HepG2 (cell line): ENCODE data around the gene SLC15A3.

Source experiments
- CHD2 ChIP-seq: IDR thresholded peaks from 2 replicates; pipeline ENCODE4 v1.6.1; 2011; ENCODE audit warnings: low read depth, low read length, improper control_type of control experiment
- FOXP1 ChIP-seq, 2 experiments: fragments of 450-650 bp in 1 of 2; IDR thresholded peaks; 2 replicates each; pipeline ENCODE4 v1.6.1; 2017 to 2018; ENCODE audit warnings: antibody characterized with exemption in 1 of 2
- GLI4 ChIP-seq: sonication (generic); formaldehyde crosslinking; IDR thresholded peaks from 2 replicates; pipeline ENCODE4 v1.5.1; 2020; ENCODE audit warnings: missing genetic modification reagents, mild to moderate bottlenecking, moderate library complexity, borderline replicate concordance
- RAD21 ChIP-seq: fragments of 450-650 bp; formaldehyde crosslinking; IDR thresholded peaks from 2 replicates; pipeline ENCODE4 v1.5.0; 2020; ENCODE audit warnings: mild to moderate bottlenecking
- SNAI1 ChIP-seq: sonication (generic); formaldehyde crosslinking; IDR thresholded peaks from 2 replicates; pipeline ENCODE4 v1.5.0; 2020; ENCODE audit warnings: mild to moderate bottlenecking, missing genetic modification reagents, borderline replicate concordance
- SP2 ChIP-seq: sonication (generic); formaldehyde crosslinking; IDR thresholded peaks from 2 replicates; pipeline ENCODE4 v1.5.1; 2020; ENCODE audit warnings: mild to moderate bottlenecking, missing genetic modification reagents
- TOE1 ChIP-seq: sonication (generic); formaldehyde crosslinking; IDR thresholded peaks from 2 replicates; pipeline ENCODE4 v1.4.0; 2020; ENCODE audit warnings: mild to moderate bottlenecking, missing genetic modification reagents
- ZNF274 ChIP-seq: sonication (generic); formaldehyde crosslinking; IDR thresholded peaks from 2 replicates; pipeline ENCODE4 v1.5.1; 2020; ENCODE audit warnings: mild to moderate bottlenecking, missing genetic modification reagents
- TF ChIP-seq, protein P1 (sequence below): sonication (generic); formaldehyde crosslinking; IDR thresholded peaks from 2 replicates; pipeline ENCODE4 v1.5.1; 2020; ENCODE audit warnings: missing genetic modification reagents, mild to moderate bottlenecking, borderline replicate concordance
- TF ChIP-seq, protein P2 (sequence below): sonication (generic); formaldehyde crosslinking; IDR thresholded peaks from 2 replicates; pipeline ENCODE4 v1.5.0; 2020; ENCODE audit warnings: mild to moderate bottlenecking, missing genetic modification reagents, borderline replicate concordance
- TF ChIP-seq, protein P3 (sequence below): sonication (generic); formaldehyde crosslinking; IDR thresholded peaks from 2 replicates; pipeline ENCODE4 v1.5.0; 2020; ENCODE audit warnings: mild to moderate bottlenecking, missing genetic modification reagents, moderate library complexity
- TF ChIP-seq, protein P4 (sequence below): sonication (generic); formaldehyde crosslinking; IDR thresholded peaks from 2 replicates; pipeline ENCODE4 v1.4.0; 2020; ENCODE audit warnings: missing genetic modification reagents

DNA sequence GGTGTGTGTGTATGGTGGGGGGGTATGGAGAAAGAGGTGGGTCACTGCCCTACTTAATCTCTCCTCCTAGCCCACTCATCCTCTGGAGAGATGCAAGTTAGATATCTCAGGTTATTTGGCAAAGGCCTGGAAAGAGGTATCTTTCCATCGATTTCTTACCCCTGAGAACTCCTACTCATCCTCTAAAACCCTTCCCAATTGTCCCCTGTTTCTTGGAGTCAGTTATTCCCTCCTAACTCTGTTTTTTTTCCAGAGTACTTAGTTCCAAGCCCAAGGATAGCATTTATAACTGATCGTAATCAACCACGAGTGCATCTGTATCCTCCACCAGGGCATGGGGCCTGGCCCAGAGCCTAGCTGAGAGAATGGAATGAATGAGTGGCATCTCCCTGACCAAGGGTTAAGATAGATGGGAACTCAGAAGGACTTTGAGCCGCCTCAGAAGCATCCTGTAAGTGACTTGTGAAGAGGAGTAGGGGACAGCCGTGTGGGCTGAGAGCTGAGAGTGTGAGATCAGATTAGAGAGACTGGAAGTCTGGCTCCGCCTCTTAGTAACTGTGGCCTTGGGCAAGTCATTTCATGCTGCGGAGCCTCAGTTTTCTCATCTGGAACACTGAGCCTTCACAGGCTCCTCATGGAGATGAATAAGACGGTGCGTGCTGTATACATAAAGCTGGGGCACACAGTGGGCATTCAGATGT is 35.8 kb upstream of the SLC15A3 start:
- TF ChIP-seq, protein P1, sequence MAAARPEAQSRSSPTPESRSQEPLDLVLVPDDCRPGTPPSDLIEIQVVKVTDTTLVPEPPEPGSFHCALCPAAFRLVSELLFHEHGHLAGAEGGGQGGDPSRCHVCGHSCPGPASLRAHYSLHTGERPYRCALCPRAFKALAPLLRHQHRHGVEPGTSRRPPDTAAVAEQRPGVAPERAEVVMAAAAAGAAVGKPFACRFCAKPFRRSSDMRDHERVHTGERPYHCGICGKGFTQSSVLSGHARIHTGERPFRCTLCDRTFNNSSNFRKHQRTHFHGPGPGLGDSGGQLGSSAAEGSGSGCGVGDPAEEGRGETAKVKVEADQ (CRISPR knock-in tag): no peak
- no peak for TF ChIP-seq SP2 (CRISPR knock-in tag)
- no peak for TF ChIP-seq TOE1
- TF ChIP-seq, protein P2, sequence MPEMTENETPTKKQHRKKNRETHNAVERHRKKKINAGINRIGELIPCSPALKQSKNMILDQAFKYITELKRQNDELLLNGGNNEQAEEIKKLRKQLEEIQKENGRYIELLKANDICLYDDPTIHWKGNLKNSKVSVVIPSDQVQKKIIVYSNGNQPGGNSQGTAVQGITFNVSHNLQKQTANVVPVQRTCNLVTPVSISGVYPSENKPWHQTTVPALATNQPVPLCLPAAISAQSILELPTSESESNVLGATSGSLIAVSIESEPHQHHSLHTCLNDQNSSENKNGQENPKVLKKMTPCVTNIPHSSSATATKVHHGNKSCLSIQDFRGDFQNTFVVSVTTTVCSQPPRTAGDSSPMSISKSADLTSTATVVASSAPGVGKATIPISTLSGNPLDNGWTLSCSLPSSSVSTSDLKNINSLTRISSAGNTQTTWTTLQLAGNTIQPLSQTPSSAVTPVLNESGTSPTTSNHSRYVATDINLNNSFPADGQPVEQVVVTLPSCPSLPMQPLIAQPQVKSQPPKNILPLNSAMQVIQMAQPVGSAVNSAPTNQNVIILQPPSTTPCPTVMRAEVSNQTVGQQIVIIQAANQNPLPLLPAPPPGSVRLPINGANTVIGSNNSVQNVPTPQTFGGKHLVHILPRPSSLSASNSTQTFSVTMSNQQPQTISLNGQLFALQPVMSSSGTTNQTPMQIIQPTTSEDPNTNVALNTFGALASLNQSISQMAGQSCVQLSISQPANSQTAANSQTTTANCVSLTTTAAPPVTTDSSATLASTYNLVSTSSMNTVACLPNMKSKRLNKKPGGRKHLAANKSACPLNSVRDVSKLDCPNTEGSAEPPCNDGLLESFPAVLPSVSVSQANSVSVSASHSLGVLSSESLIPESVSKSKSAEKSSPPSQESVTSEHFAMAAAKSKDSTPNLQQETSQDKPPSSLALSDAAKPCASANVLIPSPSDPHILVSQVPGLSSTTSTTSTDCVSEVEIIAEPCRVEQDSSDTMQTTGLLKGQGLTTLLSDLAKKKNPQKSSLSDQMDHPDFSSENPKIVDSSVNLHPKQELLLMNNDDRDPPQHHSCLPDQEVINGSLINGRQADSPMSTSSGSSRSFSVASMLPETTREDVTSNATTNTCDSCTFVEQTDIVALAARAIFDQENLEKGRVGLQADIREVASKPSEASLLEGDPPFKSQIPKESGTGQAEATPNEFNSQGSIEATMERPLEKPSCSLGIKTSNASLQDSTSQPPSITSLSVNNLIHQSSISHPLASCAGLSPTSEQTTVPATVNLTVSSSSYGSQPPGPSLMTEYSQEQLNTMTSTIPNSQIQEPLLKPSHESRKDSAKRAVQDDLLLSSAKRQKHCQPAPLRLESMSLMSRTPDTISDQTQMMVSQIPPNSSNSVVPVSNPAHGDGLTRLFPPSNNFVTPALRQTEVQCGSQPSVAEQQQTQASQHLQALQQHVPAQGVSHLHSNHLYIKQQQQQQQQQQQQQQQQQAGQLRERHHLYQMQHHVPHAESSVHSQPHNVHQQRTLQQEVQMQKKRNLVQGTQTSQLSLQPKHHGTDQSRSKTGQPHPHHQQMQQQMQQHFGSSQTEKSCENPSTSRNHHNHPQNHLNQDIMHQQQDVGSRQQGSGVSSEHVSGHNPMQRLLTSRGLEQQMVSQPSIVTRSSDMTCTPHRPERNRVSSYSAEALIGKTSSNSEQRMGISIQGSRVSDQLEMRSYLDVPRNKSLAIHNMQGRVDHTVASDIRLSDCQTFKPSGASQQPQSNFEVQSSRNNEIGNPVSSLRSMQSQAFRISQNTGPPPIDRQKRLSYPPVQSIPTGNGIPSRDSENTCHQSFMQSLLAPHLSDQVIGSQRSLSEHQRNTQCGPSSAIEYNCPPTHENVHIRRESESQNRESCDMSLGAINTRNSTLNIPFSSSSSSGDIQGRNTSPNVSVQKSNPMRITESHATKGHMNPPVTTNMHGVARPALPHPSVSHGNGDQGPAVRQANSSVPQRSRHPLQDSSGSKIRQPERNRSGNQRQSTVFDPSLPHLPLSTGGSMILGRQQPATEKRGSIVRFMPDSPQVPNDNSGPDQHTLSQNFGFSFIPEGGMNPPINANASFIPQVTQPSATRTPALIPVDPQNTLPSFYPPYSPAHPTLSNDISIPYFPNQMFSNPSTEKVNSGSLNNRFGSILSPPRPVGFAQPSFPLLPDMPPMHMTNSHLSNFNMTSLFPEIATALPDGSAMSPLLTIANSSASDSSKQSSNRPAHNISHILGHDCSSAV (CRISPR knock-in tag): no peak
- TF ChIP-seq GLI4: no peak
- no peak for TF ChIP-seq CHD2
- no peak for TF ChIP-seq SNAI1 (CRISPR knock-in tag)
- TF ChIP-seq, protein P3, sequence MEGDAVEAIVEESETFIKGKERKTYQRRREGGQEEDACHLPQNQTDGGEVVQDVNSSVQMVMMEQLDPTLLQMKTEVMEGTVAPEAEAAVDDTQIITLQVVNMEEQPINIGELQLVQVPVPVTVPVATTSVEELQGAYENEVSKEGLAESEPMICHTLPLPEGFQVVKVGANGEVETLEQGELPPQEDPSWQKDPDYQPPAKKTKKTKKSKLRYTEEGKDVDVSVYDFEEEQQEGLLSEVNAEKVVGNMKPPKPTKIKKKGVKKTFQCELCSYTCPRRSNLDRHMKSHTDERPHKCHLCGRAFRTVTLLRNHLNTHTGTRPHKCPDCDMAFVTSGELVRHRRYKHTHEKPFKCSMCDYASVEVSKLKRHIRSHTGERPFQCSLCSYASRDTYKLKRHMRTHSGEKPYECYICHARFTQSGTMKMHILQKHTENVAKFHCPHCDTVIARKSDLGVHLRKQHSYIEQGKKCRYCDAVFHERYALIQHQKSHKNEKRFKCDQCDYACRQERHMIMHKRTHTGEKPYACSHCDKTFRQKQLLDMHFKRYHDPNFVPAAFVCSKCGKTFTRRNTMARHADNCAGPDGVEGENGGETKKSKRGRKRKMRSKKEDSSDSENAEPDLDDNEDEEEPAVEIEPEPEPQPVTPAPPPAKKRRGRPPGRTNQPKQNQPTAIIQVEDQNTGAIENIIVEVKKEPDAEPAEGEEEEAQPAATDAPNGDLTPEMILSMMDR (CRISPR knock-in tag): no peak
- no peak for TF ChIP-seq RAD21 (CRISPR knock-in tag)
- TF ChIP-seq ZNF274: no peak
- TF ChIP-seq FOXP1 (IDR thresholded peaks at IDR 0.05): no peak
- no peak for TF ChIP-seq FOXP1 (CRISPR knock-in tag; IDR thresholded peaks at IDR 0.05)
- TF ChIP-seq, protein P4, sequence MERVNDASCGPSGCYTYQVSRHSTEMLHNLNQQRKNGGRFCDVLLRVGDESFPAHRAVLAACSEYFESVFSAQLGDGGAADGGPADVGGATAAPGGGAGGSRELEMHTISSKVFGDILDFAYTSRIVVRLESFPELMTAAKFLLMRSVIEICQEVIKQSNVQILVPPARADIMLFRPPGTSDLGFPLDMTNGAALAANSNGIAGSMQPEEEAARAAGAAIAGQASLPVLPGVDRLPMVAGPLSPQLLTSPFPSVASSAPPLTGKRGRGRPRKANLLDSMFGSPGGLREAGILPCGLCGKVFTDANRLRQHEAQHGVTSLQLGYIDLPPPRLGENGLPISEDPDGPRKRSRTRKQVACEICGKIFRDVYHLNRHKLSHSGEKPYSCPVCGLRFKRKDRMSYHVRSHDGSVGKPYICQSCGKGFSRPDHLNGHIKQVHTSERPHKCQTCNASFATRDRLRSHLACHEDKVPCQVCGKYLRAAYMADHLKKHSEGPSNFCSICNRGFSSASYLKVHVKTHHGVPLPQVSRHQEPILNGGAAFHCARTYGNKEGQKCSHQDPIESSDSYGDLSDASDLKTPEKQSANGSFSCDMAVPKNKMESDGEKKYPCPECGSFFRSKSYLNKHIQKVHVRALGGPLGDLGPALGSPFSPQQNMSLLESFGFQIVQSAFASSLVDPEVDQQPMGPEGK (CRISPR knock-in tag): no peak
